AG20443 (cell line): ENCODE results near the gene MCUB.

Experiments used
- DNase-seq: peaks from one replicate; pipeline ENCODE4 v3.0.0; 2012; ENCODE audit warnings: low spot score, mixed read lengths

The MCUB gene

DNA sequence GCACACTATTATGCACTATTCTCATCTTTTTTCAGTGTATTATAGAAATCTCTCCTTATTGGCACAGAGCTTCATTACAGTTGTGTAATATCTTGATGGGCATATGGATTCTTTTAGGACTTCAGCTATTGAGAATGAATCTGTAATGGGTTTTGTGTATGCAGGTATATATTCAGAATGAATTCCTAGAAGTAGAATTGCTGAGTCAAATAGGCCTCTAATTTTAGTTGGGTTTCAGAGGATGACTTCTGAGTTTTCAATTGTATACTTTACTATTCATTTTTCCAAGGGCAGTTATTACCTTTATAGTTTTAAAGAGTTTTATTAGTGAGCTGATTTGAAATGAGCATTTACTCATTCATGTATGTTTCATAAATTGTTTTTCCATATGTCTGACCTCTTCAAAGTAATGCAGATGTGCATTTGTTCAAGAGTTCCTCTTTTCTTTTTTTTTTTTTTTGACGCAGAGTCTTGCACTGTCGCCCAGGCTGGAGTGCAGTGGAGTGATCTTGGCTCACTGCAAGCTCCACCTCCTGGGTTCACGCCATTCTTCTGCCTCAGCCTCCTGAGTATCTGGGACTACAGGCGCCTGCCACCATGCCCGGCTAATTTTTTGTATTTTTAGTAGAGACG lies 123.7 kb downstream of the MCUB start:
- no peak for DNase-seq

DNA sequence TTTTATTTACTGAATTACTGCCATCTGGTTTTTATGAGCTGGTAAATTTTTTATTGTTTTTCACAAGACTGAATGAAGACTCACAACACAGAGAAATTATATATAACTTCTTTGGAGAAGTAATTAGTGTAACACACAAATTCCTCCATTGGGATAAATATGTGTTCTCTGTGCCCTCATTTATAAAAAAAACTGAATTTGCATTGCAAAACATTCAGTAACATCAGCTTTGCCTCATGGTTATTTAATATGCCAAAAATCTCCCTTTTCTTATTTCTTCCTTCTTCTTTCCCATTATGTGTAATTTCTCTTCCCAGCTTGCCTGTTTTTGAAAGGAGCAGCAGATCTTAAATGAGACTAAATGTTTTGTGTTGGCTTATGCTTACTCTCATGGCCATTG lies 124.7 kb downstream of the MCUB start:
- DNase-seq: no peak

GRCh38 chr4:109690690-109691410 lies 130.8 kb downstream of the MCUB start:
- DNase-seq: no peak

DNA sequence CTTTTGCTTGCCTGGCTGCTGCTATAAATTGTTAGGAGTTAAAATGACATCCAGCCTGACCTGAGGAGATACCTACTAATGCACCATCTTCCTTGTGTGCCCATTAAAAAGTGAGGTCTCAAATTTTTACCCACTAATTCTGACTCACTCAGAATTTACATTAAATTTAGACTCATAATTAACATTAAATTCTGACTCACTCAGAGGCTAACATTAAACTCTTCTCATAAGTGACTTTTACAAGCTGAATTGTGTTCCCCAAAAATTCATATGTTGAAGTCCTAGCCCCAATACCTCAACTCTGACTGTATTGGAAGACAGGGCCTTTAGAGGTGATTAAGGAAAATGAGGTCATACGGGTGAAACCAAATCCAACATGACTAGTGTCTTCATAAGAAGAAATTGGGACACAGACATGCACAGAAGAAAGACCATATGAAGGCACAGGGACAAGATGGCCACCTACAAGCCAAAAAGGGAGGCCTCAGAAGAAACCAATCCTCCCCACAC lies 131.4 kb downstream of the MCUB start:
- no peak for DNase-seq

- DNase-seq: no peak
Observed at GRCh38 chr4:109698656-109699055, 138.6 kb downstream of the MCUB start.

- DNase-seq: no peak
Observed at GRCh38 chr4:109699553-109700225, 139.6 kb downstream of the MCUB start.

GRCh38 chr4:109701566-109702410 lies 141.7 kb downstream of the MCUB start:
- DNase-seq: no peak

GRCh38 chr4:109702950-109703663 lies 143.1 kb downstream of the MCUB start, which contains the start of gene CASP6:
CASP6 (minus strand) TSS chr4:109703445; CDS start chr4:109703395, 50 bp downstream.
- DNase-seq: peak; percentile 92

DNA sequence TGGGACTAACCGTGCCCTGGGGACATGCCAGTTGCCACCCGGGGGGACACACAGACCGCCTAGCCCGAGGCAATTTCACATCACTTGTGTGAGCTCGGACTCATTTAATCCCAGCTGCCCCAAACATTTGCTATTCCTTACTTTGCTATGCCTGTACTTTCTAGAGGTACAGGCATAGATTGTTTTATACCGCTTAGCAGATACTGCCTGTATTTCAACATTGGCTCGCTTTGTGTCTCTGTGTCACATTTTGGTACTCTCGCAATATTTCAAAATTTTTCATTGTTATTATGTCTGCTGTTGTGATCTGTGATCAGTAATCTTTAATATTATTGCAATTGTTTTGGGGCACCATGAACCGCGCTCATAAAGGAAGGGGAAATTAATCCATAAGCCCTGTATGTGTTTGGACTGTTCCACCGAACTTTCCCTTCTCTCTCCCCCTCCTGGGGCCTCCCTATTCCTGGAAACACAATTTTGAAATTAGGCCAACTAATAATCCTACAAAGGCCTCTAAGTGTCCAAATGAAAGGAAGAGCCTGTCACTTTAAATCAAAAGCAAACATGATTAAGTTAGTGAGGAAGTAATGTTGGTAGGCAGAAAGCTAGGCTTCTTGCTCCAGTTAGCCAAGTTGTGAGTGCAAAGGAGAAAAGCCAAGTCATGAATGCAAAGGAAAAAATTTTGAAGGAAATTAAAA lies 143.8 kb downstream of the MCUB start:
- DNase-seq: no peak

GRCh38 chr4:109708435-109708834 lies 148.4 kb downstream of the MCUB start:
- no peak for DNase-seq

GRCh38 chr4:109708990-109709389 lies 148.9 kb downstream of the MCUB start:
- DNase-seq: no peak

DNA sequence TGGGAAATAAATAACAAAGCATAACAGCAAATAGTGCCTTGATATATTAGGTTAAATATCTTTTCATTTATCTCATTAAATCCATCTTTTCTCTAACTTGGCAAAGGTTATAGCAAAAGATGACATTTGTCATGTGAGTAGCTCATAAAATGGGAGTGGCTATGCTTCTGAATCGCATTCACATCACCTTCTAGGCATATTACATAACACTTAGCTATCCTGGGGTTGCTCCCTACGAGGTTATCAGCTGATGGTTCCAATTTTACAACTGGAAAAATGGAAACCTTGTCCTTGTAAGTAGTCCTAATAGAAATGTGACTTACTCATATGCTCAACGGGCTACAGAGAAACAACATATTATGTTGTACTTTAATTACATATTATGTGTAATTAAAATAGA lies 153.5 kb downstream of the MCUB start:
- DNase-seq: no peak

- no peak for DNase-seq
Observed at GRCh38 chr4:109718759-109719158, 158.7 kb downstream of the MCUB start.

DNA sequence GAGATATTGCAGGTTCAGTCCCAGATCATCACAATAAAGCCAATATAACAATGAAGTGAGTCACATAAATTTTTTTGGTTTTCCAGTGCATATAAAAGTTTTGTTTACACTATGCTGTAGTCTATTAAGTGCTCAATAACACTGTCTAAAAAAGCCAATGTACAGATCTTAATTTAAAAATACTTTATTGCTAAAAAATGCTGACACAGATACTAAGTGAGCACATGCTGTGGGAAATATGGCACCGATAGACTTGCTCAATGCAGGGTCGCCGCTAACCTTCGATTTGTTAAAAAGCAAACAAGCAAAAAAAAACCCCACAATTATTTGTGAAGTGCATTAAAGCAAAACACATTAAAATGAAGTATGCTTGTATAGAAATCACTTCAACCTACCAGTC lies 159.6 kb downstream of the MCUB start:
- no peak for DNase-seq

- DNase-seq: no peak
Observed at GRCh38 chr4:109721033-109721432, 161.0 kb downstream of the MCUB start.

DNA sequence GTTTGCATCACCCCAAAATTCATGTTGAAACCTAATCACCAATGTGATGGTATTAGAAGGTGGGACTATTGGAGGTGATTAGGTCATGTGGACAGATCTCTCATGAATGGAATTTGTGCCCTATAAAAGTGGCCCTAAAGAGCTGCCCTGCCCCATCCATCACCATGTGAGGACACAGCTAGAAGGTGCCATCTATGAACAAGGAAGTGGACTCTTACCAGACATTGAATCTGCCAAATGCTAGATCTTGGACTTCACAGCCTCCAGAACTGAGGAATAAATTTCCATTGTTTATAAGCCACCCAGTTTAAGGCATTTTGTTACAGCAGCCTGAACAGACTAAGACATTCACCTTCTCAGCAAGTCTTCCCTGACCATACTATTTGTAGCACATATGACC lies 162.3 kb downstream of the MCUB start:
- DNase-seq: no peak

DNA sequence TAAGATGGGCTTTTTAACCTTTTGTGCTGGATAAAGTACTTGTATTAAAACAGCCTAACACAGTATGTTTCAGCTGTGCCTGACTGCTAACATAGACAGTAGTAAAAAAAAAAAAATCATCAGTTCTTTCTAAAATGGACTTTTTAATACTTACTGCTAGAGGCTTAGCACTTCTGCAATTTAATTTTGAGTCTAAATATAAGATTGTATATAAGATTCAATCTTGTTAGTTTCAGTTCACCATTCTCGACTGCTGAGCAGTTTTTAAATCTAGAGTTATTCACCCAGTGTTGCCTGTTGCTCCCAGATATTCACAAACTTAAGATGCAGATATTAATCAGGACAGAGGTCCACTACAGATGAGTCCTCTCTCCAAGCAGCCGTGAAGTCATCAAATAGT lies 163.1 kb downstream of the MCUB start:
- no peak for DNase-seq

DNA sequence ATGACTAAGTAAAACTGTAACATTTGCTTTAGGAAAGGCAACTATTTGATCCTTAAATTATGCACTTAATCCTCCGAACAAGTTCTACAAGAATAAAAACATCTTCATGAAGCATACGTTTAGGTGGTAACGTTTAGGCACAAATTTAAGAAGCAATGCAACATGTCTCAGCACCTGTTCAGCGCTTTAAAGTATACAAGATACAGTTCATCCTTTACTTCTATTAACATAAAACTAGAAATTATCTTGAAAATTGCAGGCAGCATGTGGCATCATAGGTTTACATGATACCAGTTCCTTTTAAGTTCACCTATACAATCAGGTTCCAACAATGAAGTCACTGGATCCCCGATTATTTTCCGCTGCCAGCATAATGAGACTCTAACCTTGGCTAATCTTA lies 168.3 kb downstream of the MCUB start:
- DNase-seq: no peak

GRCh38 chr4:109729117-109729717 lies 169.2 kb downstream of the MCUB start:
- DNase-seq: no peak
